Epithelial cell of alveolus of lung (primary cell): ENCODE results near the gene DAP3. TPM values are rescaled to one million over a fixed set of nuclear protein-coding genes. Genes with fewer than 3 reads are reported as not detected.

Experiments used
- total RNA-seq: library from RNA; depleted of rRNA; stranded (reverse); fragments of >200 nt; gene quantifications from 2 replicates; pipeline ENCODE4 v1.2.1, GENCODE V29; 2015

Gene DAP3
- 82.8 and 106 TPM in 2 replicates for total RNA-seq

DNA sequence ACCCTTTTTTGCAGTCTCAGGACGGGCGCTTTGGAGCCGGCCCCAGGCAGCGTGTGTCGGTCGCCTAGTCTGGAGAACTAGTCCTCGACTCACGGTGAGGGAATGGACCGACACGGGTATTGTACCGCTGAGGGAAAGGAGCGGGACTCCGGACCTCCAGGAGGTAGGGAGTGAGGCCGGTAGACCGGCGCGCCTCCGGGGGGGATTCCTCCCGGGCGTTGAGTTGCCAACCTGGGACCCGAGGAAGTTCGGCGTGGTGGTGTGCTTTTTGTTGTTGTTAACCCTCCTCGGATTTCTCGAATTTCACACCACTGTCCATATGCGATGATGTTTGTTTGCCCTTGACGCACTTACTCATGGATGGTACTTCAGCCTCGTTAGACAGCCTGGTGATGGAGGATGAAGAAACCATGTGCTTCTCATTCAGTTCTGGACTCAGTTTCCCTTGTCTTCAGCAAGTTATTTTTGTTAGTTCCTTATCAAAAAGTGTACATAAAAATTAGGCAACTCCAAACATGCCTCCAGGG is at the start of gene DAP3:
DAP3 (plus strand) TSS at position 11 of the 527 bp plus-strand sequence. CDS start 20,689 bp downstream, outside the sequence.

DNA sequence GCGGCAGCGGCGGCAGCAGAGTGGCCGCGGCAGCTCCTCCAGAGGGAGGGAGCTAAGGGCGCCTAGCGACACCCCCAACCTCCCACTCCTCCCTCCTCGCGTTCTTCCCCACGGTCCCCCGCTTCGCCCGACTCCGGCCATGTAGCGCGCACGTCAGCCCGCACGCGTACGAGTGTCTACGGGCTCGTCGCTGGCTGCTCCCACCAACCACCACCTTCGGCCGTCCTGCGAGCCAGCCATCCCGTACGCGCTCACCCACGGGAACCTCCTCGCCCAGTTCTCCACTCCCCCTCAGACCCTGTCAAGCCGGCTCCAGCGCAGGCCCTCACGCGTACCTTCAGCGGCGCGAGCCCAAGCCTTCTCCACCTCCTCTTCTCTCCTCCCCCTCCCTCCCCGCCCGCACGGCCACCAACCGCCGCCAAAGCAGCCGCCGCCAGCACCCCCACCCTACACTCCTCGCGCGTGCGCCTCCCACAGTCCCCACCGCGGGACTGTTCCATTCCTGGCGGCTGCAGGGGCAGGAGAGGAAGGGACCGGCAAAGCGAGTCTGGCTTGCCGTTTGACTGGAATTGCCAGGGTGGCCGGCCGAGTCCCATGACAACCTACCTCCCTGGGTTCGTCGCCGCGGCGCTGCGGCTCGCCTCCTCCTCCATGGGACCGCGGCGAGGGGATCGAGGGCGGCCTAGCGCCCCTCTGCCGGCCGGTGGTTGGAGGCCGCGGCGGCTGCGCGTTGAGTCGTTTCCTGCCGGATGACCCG is 389 bp upstream of the DAP3 start, which contains the start of gene YY1AP1:
YY1AP1 (minus strand) TSS at position 451 of the 757 bp plus-strand sequence. CDS start 8,338 bp downstream, outside the sequence.

Other genes with a start within 250 kb of the DAP3 start
- gene ASH1L, start 126.3 kb upstream of the DAP3 start, total RNA-seq = 14.6 and 34.2 TPM in 2 replicates
- gene MSTO1, start 78.9 kb upstream of the DAP3 start, total RNA-seq = 6.9 and 14.4 TPM in 2 replicates
- gene YY1AP1, start 317 bp upstream of the DAP3 start, total RNA-seq = 26.4 and 65.3 TPM in 2 replicates
- gene GON4L, start 168.1 kb downstream of the DAP3 start, total RNA-seq = 11.6 and 29.6 TPM in 2 replicates
- 30.6 and 31.3 TPM in 2 replicates for gene SYT11, start 170.5 kb downstream of the DAP3 start, total RNA-seq
- gene RIT1, start 222.3 kb downstream of the DAP3 start, total RNA-seq = 23.8 and 27.7 TPM in 2 replicates
- gene KHDC4, start 245.3 kb downstream of the DAP3 start, total RNA-seq = 11.5 and 57.6 TPM in 2 replicates